ENCODE measurements around the gene PAX8.

Gene PAX8

DNA sequence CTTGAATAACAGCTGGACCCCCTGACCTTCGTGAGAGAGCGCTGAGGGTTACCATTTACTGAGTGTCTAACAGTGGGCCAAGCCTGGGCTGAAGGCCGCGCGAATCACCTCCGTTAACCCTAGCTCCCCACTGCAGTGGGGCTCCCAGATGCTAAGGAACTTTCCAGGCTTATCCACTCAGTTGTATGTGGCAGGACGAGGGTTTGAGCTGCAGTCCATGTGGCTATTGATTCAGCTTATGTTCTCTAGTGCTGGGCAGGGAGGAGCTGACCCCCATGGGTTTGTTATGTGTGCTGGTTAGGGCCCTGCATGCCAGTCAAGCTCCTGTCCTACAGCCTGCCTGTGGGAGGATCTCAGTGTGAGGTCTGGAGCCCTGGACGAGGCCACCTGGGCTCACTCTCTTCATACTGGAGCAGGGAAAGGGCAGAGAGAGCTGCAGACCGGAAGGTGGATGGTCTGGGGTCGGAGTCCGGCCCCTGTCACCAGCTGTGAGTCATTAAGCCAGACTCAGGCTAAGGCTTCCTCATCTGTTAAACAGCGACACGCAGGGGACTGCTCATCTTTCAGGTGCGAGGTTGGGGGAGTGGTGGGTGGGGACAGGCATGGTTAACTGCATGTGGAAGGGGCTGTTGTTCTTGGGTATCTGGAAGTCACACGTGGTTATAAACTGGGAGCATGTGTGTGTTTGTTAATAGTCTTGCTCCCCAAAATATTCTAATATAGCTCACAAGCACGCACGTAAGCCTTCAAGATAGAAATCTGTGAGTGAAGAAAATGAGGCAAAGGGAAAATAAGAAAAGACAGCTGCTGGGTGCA is 98.4 kb downstream of the PAX8 start:
- DNase-seq, result no peak

DNA sequence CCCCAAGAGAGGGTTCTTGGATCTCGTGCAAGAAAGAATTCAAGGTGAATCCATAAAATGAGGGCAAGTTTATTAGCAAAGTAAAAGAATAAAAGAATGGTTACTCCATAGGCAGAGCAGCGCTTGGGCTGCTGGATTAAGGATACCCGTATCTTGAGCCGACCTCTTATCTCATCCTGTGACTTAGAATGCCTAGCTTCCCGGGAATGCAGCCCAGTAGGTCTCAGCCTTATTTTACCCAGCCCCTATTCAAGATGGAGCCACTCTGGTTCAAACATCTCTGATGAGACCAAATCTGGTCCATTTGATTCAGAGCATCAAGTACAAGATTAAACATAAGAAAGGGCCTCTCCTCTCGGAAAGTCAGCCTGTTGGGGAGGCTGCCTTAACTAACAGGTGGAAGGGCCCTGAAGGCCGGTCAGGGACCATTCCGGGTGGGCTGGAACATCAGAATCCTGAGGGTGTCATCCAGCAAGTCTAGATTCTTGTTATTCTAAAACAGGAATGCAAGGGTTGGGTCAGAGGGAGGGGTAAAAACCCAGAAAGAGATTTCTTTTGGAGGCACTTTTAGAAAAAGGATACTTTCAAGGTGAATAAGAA is 99.2 kb downstream of the PAX8 start:
- DNase-seq, result no peak

DNA sequence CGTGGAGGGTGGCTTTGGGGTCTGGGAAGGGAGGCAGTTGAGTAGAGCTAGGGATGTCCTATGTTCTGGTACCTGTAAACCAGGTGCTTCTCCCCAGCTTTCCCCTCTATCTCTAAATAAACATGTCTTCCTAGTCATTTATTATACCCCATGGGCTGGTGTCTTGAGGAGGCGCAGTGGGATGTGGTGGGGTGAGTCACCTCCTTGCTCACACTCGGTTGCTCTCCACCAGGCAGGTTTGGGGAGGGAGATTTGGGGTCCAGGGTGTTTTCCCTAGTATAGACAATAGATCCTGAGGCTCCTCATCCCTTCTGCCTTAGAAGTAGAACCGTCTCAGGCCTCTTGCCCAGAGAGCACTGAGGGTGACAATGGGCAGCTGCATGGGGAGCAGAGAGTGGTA is 99.8 kb downstream of the PAX8 start:
- peak; percentile 45 for DNase-seq

DNA sequence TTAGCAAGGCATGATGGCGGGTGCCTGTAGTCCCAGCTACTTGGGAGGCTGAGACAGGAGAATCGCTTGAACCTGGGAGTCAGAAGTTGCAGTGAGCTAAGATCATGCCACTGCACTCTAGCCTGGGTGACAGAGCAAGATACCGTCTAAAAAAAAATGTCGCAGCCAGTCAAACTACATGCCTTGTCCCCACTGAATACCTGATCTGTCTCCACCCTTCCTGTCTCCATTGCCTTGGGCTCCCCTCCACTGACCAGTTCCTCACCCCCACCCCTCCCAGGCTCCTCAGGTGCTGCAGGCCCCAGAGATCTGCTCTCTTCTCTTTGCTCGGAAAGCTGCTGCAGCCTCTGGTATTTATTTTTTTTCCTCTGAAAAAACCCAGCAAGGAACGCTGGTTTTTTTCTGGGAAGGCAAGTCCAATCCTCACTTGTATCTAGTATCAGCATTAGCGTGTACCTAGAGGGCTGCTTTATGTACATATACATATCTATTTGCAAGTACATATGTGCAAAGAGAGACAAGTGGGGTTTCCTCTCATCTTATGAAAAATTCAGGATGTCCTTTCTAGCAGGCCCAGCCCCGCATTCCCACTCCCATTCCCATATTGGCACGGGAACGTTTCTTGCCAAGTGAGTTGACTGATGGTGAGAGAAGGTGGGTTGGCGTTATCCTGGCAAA is 100.5 kb downstream of the PAX8 start:
- no peak for DNase-seq

DNA sequence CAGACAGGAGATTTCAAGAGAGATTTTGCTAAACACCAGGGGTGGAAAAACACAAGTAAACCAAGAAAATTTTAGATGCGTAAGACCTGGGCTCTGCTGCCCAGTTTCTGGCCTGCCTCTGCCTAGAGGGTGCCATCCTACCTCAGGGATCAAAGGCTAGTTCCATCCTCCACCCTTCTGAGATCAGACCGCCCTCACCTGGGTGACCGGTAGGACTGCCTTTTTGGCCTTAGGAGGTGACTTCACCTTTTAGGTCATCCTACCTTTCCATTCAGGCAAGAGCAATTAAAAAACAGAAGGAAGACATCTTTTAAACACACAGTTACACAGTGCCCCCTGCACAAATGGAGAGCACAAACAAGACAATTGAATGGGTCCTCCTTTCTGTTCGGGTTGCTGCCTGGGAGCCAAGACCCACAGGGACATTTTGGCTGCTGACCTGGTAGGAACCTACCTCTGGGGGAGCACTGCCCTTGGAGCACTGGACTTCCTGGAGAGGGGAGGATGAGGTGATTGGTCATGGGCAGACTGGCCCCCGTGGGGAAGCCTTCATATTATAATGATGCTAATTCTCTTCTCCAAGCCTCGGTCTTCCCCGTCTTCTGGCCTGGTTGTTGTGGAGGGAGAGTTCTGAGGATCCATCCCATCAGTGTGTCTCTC is 101.9 kb downstream of the PAX8 start:
- DNase-seq, result no peak

DNA sequence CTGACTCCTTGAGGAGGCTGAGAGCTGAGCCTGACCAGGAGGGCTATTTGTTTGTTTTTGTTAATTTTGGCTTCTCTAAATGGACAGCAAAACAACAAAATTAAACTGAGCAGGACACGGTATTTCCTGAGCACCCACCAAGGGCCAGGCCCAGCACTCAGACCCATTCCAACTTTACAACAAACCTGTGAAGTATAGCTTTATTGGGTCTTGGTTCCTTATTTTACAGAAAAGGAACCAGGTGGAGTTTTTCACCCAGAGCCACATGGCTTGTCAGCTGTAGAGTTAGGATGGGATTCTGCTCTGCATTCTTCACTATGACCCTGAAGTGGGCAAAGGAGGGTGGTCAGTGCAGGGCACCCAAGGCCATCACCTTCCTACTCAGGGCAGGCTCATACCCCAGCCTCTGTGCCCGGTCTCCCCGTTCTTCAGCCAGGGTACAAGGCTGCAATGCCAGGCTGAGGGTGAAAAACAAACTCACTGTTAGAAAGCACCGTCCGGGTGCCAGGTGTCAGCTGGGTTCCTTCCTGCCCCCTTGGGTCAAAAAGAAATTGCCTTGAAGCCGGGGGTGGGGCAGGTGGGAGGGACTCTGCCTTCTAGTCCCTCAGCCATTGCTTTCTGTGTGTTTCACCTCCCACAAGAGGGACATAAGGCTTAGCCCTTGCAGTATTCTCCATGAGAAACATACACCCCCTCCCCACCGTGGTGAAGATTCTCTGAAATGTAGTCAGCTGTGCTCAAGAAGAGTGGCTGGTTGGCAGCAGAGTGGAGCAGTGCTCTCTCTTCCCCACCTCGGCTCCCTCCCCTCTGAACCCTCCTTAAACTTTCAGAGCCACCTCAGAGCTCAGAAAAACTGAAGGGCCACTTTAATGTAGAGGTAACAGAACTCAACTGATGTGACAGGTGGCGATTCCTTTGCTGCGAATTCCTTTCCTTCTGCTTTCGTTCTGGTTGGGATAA is 102.7 kb downstream of the PAX8 start:
- DNase-seq, result no peak

DNA sequence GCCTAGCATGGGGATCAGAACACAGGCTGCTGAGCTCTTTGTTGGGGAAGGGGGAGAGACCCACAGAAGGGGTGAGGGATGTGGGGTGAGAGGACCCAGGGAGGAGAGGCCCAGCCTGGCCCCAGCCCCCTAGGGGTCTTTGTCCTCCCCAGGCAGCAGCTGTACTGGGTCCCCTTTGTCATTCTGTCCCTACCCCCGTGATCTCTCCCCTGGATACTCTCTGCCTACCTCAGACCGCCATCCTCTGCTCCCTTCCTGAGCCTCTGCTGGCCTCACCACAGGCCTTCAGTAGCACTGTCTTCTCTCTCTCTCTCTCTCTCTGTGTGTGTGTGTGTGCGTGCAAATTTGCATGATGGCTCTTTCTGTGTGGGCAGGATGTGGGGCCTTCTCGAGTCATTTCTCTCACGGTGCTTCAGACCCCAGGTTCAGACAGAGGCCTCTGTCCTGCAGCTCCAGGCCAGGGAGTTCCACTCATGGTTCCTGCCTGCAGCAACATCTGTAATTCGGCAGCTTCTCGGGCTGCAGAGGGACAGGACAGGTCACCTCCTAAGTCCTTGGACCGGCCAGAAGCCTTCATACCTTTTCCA is 103.6 kb downstream of the PAX8 start:
- DNase-seq, result peak; percentile 30

DNA sequence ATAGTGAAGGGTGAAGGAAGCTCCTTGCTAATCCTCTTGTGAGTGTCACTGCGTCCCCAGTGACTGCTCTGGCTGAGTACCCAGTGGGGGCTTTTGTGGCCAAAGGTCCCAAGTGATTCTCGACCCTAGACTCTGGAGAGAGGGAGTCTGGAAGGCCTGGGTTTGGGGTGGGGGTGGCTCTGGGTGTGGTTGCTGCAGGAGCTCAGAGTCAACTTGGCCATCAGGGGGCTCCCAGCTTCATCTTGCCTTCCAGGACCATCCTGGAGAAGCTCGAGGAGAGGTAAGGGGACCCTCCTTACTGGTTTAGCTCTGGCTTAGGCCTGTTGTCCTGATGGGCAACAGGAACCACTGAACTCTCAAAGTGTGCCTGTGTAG is 104.4 kb downstream of the PAX8 start:
- DNase-seq, result no peak

DNA sequence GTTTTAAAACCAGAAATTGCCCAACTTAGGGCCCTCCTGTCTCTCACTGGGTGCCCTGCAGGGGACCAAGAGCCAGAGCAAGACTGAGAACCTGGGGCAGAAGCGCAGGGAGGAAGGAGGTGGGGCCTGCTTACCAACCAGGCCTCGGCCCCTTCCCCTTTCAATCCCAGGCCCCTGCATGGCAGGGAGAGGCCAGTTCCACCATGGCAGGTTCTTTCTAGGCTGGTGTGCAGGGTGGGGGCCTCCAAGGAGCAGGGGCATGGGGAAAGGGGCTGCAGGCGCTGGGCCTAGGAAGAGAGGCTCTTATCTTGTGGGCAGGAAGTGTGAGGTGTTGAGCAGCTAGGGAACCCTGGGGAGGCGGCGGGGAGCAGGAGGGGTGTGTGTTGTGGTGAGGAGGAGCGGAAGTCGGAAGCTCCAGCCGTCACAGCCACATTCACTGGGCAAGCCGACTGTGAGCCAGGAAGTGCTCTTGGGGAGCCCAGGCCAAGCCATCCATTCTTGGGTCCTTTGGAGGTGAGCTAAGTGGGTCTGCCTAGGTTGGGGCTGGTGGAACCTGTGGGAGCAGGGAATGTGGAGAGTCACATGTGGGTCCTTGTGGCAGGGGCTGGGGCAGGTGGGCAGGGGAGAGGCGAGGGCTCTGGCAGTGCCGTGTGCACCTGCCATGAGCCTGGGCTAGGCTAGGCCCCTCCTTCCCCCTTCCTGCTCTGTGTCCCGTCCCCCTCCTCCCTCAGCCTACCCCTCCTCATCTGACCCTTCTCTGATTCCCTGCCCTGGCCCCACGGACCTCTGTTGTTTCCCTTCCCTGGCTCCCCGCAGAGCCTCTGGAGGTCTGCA is 105.0 kb downstream of the PAX8 start, which contains the start of gene PSD4:
Gene PSD4, plus strand, starts transcription at position 430 of the 834 bp plus-strand sequence. CDS start 8,486 bp downstream, outside the sequence.
- peak; percentile 77 for DNase-seq

DNA sequence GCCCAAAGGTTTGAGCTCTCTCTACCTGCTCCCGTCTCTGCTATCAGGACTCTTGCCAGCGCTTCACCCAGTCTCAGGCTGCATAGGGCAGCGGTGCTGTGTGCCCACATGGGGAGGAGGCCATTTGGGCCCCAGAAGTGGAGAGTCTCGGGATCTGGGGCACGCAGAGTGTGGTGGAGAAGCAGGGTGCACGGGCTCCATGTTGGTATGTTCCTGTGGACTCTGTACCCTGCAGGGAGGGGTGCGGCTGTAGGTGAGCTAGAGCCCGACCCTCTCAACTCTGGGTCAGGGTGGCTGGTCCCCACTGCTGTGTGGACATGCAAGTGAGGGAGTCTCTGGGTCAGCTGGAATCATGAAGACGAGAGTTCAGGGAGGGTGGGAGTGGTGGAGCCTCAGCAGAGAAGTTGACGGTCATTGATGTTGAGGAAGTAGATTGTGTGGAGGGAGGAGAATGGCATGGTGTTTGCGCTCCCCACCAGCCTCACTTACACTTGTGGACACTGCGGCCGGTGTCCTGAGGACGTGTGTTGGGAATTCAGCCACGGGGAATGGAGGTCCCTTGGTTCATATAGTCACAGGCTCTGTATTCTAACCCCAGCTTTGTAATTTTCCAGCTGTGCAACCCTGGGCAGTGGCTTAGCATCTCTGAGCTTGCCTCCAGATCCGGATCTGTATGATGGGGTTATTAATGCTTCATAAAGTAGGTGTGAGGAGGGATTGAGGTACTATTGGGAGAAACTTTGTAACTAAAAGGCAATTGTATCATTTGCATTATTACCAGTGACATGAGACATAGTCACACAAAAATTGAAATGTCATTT is 105.8 kb downstream of the PAX8 start:
- no peak for DNase-seq

DNA sequence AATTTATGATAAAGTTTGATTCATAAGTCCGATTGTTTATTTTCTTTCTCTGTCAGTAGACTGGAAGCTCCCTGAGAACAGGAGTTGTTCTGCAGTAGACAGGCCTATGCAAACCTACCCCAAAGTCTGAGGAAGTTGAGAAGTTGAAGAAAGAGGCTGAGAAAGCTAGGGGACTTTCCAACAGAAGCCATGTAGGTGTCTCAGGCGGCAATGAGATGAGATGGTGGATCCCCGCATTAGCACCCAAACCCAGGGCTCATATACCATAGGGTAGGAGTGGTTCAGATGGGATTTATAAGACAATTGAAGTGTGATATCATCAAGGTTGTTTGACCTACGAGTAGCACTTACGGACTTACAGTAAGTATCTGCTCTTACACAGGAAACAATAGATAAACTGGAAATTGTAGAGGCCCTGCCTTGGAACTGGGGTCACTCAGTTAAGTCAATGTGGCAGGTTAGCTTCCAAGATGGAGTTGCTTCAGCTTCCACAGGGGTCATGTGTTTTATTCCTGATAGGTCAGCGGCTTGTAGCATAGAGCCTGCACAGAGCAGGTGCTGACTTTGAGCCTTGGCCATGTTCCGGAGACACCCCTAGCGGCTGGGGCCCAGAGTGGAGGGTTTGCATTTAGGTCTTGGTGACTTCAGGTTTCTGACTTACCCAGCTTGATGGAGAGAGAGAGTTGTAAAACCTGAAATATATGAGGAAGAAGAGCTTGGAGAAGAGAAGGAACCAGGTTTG is 107.2 kb downstream of the PAX8 start:
- DNase-seq, result no peak

DNA sequence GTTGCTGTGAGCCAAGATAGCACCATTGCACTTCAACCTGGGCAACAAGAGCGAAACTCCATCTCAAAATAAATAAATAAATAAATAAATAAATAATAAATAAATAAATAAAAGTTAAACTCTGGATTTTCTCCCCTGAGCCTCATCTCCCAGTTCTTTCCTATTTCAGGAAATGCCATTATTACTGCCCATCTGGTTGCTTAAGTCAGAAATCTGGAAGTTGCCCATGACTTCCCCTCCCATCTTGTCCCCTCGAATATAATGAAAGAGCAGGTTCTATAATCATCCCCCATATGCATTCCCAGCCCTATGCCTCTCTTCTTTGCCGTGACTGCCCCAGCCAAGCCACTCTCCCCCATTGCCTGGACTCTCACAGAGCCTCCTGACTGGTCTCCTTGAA is 109.1 kb downstream of the PAX8 start:
- no peak for DNase-seq

DNA sequence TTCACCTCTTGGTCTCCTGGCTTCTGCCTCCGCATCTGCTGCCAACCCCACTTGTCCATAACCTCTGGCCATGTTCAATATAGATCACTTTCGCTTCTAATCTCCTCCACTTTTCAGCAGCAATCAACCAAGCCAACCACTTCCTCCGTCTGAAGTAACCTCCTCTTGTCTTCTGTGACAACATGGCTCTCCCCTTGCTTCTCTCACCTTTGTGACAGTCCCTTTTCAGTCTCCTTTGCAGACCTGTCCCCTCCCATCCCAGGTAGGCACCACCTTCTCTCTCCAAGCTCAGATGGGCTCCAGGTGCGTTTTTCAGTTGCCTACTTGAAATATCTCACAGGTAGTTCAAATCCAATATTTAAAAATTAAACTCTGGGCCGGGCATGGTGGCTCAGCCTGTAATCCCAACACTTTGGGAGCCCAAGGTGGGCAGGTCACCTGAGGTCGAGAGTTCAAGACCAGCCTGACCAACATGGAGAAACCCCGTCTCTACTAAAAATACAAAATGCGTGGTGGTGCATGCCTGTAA is 109.7 kb downstream of the PAX8 start:
- no peak for DNase-seq

DNA sequence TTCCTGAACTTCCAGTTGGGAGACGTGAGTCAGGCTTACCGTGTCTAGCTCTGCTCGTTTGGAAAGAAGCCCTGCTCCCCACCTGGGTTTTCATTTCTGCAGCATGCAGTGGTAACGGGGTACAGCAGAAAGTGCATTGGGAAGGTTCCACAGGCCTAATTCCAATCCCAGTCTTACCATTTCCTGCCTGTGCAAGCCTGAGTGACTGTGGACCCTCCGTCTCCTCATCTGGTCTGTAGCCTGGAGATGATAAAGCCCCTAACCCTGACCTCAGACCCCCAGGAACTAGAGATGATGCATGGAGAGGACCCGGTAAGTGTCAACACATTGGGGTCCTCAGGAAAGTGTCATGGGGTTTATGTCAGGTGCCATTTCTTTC is 110.8 kb downstream of the PAX8 start:
- no peak for DNase-seq

DNA sequence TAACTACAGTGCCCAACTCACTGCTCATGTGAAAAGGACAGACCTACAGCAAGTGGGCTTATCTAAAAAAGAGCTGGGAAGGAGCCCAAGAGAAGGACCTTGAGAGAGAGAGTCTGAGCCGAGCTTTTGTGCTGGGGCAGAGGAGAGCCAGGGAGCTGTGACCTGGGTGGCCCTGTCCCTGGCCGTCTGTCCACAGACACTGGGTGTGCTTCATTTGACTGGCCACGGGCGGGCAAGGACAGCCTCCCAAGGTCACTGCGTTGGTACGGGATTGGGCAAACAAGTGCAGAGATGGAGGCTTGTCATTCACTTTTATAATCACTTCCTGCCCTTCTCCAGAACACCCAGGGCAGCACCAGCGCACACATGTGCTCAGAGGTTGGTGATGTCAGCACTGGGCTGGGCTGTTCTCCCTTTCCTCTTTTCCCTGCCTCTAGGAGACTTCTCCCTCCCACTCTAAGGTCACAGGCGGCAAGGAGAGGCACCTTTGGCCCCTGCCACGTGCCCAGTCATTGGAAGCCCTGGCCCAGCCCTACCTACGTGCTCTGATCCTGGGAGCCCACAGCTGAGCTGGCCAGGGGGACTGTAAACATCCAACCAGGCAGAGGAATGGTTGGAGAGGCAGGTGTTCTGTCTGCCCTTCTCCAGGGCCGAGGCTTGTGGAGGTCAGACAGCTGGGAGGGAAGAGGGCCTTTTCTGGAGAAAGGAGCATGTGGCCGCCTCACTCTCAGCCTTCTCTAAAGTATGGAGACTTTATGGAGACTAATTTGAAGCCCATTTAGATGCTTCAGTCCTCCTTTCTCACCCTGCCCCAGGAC is 111.4 kb downstream of the PAX8 start:
- DNase-seq, result peak; percentile 36

DNA sequence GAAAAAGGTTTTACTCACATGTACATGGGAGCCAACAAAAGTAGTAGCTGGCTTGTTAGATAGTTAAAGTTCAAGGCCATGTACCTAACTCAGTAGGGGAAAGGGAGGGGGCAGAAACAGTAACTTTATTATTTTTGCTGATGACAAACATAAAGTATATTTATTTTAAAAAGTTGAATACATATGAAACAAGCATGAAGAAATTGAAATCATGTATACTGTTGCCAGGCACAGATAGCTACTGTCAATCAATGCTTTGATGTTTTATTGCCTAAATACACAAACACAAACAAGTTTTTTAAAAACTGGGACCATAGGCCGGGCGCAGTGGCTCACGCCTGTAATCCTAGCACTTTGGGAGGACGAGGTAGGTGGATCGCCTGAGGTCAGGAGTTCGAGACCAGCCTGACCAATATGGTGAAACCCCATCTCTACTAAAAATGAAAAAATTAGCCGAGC is 112.5 kb downstream of the PAX8 start:
- no peak for DNase-seq
